Activated T-cell treated with anti-CD3 and anti-CD28 coated beads, Interleukin-2, amount 50 U/mL, for 4 hours (primary cell): ENCODE results near the gene HLA-C. TPM values are rescaled to one million over a fixed set of nuclear protein-coding genes. Genes with fewer than 3 reads are reported as not detected.
"Not testable (repeated sequence)": the region's sequence is repeated elsewhere in the genome, so short reads cannot be mapped to it uniquely, and the experiment has no call there.

Source experiments
- ATAC-seq, 2 donors: fragments of 200-7000 bp; cut with Tn5 transposase; one replicate each; pipeline ENCODE4 v1.10.0; 2021
- DNase-seq: peaks from one replicate; pipeline ENCODE4 v3.0.0-alpha.2; 2020
- H3K27me3 Mint-ChIP-seq: one replicate; pipeline ENCODE4 v1.8.0; 2021; ENCODE audit warnings: low read depth, mixed read lengths
- H3K36me3 Mint-ChIP-seq: one replicate; pipeline ENCODE4 v1.8.0; 2022; ENCODE audit warnings: mixed read lengths; ENCODE audit not compliant: insufficient read depth
- H3K4me1 Mint-ChIP-seq: one replicate; pipeline ENCODE4 v1.8.0; 2021; ENCODE audit warnings: low read depth, mixed read lengths
- H3K4me3 Mint-ChIP-seq: one replicate; pipeline ENCODE4 v1.8.0; 2021; ENCODE audit warnings: mild to moderate bottlenecking, moderate library complexity, mixed read lengths
- H3K9me3 Mint-ChIP-seq: one replicate; pipeline ENCODE4 v1.8.0; 2021; ENCODE audit warnings: mixed read lengths
- total RNA-seq, 3 donors: library from RNA; stranded (reverse); gene quantifications; one replicate each; pipeline ENCODE4 v1.2.1, GENCODE V29; 2021

HLA-C gene
- total RNA-seq, 3 donors from 2014 or later: 1,001 to 1,115 (median 1,103) TPM

- Mint-ChIP-seq H3K4me3 (no peak overlapping the region), H3K9me3 (no peaks in the 10 kb centered on the region), H3K4me1 (peaks cover 2% of the 10 kb centered on the region), H3K36me3 (no peaks in the 10 kb centered on the region), H3K27me3 (peaks cover 5% of the 10 kb centered on the region)
- DNase-seq: no peak
- ATAC-seq: no peak
These were observed 17.9 kb upstream of the HLA-C start for GRCh38 chr6:31289788-31290187.

GRCh38 chr6:31287619-31288018, 15.7 kb upstream of the HLA-C start:
- H3K9me3 Mint-ChIP-seq: no peaks in the 10 kb centered on the region
- DNase-seq (no peak), ATAC-seq (no peak)
- H3K4me3 Mint-ChIP-seq: no peak overlapping the region
- H3K4me1 Mint-ChIP-seq: peaks cover 2% of the 10 kb centered on the region
- H3K36me3 Mint-ChIP-seq: no peaks in the 10 kb centered on the region
- peaks cover 3% of the 10 kb centered on the region for H3K27me3 Mint-ChIP-seq

GRCh38 chr6:31285982-31286381, 14.1 kb upstream of the HLA-C start:
- Mint-ChIP-seq H3K9me3 (no peaks in the 10 kb centered on the region), H3K4me1 (peaks cover 2% of the 10 kb centered on the region), H3K27me3 (no peaks in the 10 kb centered on the region), H3K36me3 (no peaks in the 10 kb centered on the region), H3K4me3 (no peak overlapping the region)
- no peak for ATAC-seq
- no peak for DNase-seq

- DNase-seq: no peak
- no peaks in the 10 kb centered on the region for H3K9me3 Mint-ChIP-seq
These were observed 13.6 kb upstream of the HLA-C start for GRCh38 chr6:31285486-31285885.

GRCh38 chr6:31279647-31280046, 7.8 kb upstream of the HLA-C start:
- H3K27me3 Mint-ChIP-seq: peaks cover 13% of the 10 kb centered on the region
- H3K36me3 Mint-ChIP-seq, ATAC-seq, H3K9me3 Mint-ChIP-seq, H3K4me1 Mint-ChIP-seq, DNase-seq, H3K4me3 Mint-ChIP-seq: not testable (repeated sequence)

More at GRCh38 chr6:31285486-31285885, 13.6 kb upstream of the HLA-C start:
- ATAC-seq: peak in 1 of 2 donors; percentile 30
- Mint-ChIP-seq H3K27me3 (no peaks in the 10 kb centered on the region), H3K4me3 (no peak overlapping the region), H3K36me3 (no peaks in the 10 kb centered on the region), H3K4me1 (peaks cover 2% of the 10 kb centered on the region)

GRCh38 chr6:31272836-31273626, 1.1 kb upstream of the HLA-C start:
- Mint-ChIP-seq H3K27me3 (peaks cover 4% of the 10 kb centered on the region), H3K4me1 (peaks cover 44% of the 10 kb centered on the region), H3K4me3 (peak overlapping the region; percentile 87), H3K9me3 (no peaks in the 10 kb centered on the region), H3K36me3 (peaks cover 17% of the 10 kb centered on the region)
- ATAC-seq: peak in 1 of 2 donors; percentile 12
- no peak for DNase-seq

- Mint-ChIP-seq H3K4me3 (peak overlapping the region; percentile 87), H3K9me3 (no peaks in the 10 kb centered on the region), H3K4me1 (peaks cover 50% of the 10 kb centered on the region), H3K27me3 (peaks cover 4% of the 10 kb centered on the region), H3K36me3 (peaks cover 23% of the 10 kb centered on the region)
- DNase-seq: no peak
- ATAC-seq: no peak
These were observed 544 bp upstream of the HLA-C start for GRCh38 chr6:31272436-31272835.

GRCh38 chr6:31270788-31271640, 878 bp downstream of the HLA-C start:
- ATAC-seq (peak; percentile 33 to 41), DNase-seq (peak; percentile 46)
- Mint-ChIP-seq H3K27me3 (no peaks in the 10 kb centered on the region), H3K36me3 (peaks cover 23% of the 10 kb centered on the region), H3K9me3 (no peaks in the 10 kb centered on the region), H3K4me1 (peaks cover 50% of the 10 kb centered on the region), H3K4me3 (peak overlapping the region; percentile 87)

GRCh38 chr6:31268836-31269235, 3.1 kb downstream of the HLA-C start:
- H3K27me3 Mint-ChIP-seq: no peaks in the 10 kb centered on the region
- ATAC-seq: no peak
- DNase-seq: no peak
- peaks cover 23% of the 10 kb centered on the region for H3K36me3 Mint-ChIP-seq
- H3K4me3 Mint-ChIP-seq: peak overlapping the region; percentile 87
- H3K9me3 Mint-ChIP-seq: peaks cover 5% of the 10 kb centered on the region
- peaks cover 42% of the 10 kb centered on the region for H3K4me1 Mint-ChIP-seq

- no peak for ATAC-seq
- H3K4me1 Mint-ChIP-seq: peaks cover 39% of the 10 kb centered on the region
- H3K27me3 Mint-ChIP-seq: no peaks in the 10 kb centered on the region
- no peak for DNase-seq
- peak overlapping the region; percentile 17 for H3K4me3 Mint-ChIP-seq
- peaks cover 23% of the 10 kb centered on the region for H3K36me3 Mint-ChIP-seq
- H3K9me3 Mint-ChIP-seq: peaks cover 5% of the 10 kb centered on the region
These were observed 3.5 kb downstream of the HLA-C start for GRCh38 chr6:31268369-31268765.

- no peak for DNase-seq
These were observed 4.1 kb downstream of the HLA-C start for GRCh38 chr6:31267651-31268368.

GRCh38 chr6:31266567-31267360, 5.1 kb downstream of the HLA-C start:
- ATAC-seq (no peak), DNase-seq (no peak)
- Mint-ChIP-seq H3K36me3 (peaks cover 23% of the 10 kb centered on the region), H3K27me3 (no peaks in the 10 kb centered on the region), H3K9me3 (peaks cover 6% of the 10 kb centered on the region), H3K4me3 (no peak overlapping the region), H3K4me1 (peaks cover 32% of the 10 kb centered on the region)

More at GRCh38 chr6:31267651-31268368, 4.1 kb downstream of the HLA-C start:
- Mint-ChIP-seq H3K4me1 (peaks cover 34% of the 10 kb centered on the region), H3K27me3 (no peaks in the 10 kb centered on the region), H3K9me3 (peaks cover 5% of the 10 kb centered on the region), H3K4me3 (peak overlapping the region; percentile 17), H3K36me3 (peaks cover 23% of the 10 kb centered on the region)
- ATAC-seq: no peak

GRCh38 chr6:31265926-31266325, 6.0 kb downstream of the HLA-C start:
- no peak for ATAC-seq
- H3K9me3 Mint-ChIP-seq: peaks cover 12% of the 10 kb centered on the region
- H3K4me3 Mint-ChIP-seq: no peak overlapping the region
- H3K36me3 Mint-ChIP-seq: peaks cover 23% of the 10 kb centered on the region
- no peak for DNase-seq
- H3K4me1 Mint-ChIP-seq: peaks cover 37% of the 10 kb centered on the region
- no peaks in the 10 kb centered on the region for H3K27me3 Mint-ChIP-seq
